SK-N-SH (cell line): Measurements from ENCODE around the gene ZNF148. TPM values are rescaled to one million over a fixed set of nuclear protein-coding genes. Genes with fewer than 3 reads are reported as not detected.

Experiments used
- CTCF ChIA-PET: fragments of 300-600, 350-600 bp; formaldehyde crosslinking; extraction: SDS; loops from one replicate; lab custom pipeline; 2021; lab: Yijun Ruan, JAX
- POLR2A ChIA-PET: fragments of 350-600 bp; sonication (Branson Sonifier 250); formaldehyde crosslinking; extraction: SDS; loops from one replicate; lab custom pipeline; 2020; ENCODE audit warnings: antibody characterized with exemption, inconsistent platforms; lab: Yijun Ruan, JAX
- DNase-seq: peaks from one replicate; pipeline ENCODE4 v3.0.0; 2012
- H2AFZ ChIP-seq: fragments of 200-600 bp; sonication (generic); 2 replicates; pipeline ENCODE4 v1.8.1; 2016; ENCODE audit warnings: antibody characterized with exemption, mild to moderate bottlenecking, low read depth
- H3F3A ChIP-seq: fragments of 200-600 bp; sonication (generic); replicated peaks from 2 replicates; pipeline ENCODE3; 2016; ENCODE audit warnings: antibody characterized with exemption, mild to moderate bottlenecking; ENCODE audit not compliant: insufficient read depth
- H3K27ac ChIP-seq, 2 experiments: fragments of 200-500 bp in 1 of 2; fragments of 200-600 bp in 1 of 2; sonication (Bioruptor generic) in 1 of 2; sonication (generic), shearing (Covaris generic) in 1 of 2; 2 replicates each; pipeline versions ENCODE4 v1.5.1 to v1.6.1; 2014 to 2016; ENCODE audit warnings: low read depth in 2 of 2, inconsistent platforms in 1 of 2, low read length in 1 of 2, mild to moderate bottlenecking in 1 of 2, mixed read lengths in 1 of 2
- H3K27me3 ChIP-seq: fragments of 200-600 bp; sonication (generic), shearing (Covaris generic); 2 replicates; pipeline ENCODE4 v1.6.1; 2016; ENCODE audit warnings: mixed run types; ENCODE audit not compliant: insufficient read depth
- H3K36me3 ChIP-seq, 2 experiments: fragments of 200-500 bp in 1 of 2; fragments of 200-600 bp in 1 of 2; sonication (Bioruptor generic) in 1 of 2; sonication (generic) in 1 of 2; replicated peaks in 1 of 2; 2 replicates each; pipeline versions ENCODE3 to v1.5.1; 2014 to 2016; ENCODE audit warnings: low read length in 1 of 2, mild to moderate bottlenecking in 1 of 2; ENCODE audit not compliant: insufficient read depth in 2 of 2, control insufficient read depth in 1 of 2
- H3K4me1 ChIP-seq, 2 experiments: fragments of 200-500 bp in 1 of 2; fragments of 200-600 bp in 1 of 2; sonication (Bioruptor generic) in 1 of 2; sonication (generic), shearing (Covaris generic) in 1 of 2; 2 replicates each; pipeline versions ENCODE4 v1.5.1 to v1.6.1; 2014 to 2016; ENCODE audit warnings: low read depth in 1 of 2, low read length in 1 of 2, mixed run types in 1 of 2; ENCODE audit not compliant: insufficient read depth in 2 of 2, control insufficient read depth in 1 of 2
- H3K4me2 ChIP-seq: fragments of 200-600 bp; sonication (generic), shearing (Covaris generic); 2 replicates; pipeline ENCODE4 v1.6.1; 2017; ENCODE audit warnings: mixed run types
- H3K4me3 ChIP-seq, 2 experiments: fragments of 200-500 bp in 1 of 2; fragments of 200-600 bp in 1 of 2; sonication (Bioruptor generic) in 1 of 2; sonication (generic), shearing (Covaris generic) in 1 of 2; 2 replicates each; pipeline versions ENCODE4 v1.5.1 to v1.8.1; 2014 to 2016; ENCODE audit warnings: low read depth in 2 of 2, inconsistent platforms in 1 of 2, low read length in 1 of 2, mild to moderate bottlenecking in 1 of 2, mixed read lengths in 1 of 2, moderate library complexity in 1 of 2
- H3K79me2 ChIP-seq: fragments of 200-600 bp; sonication (generic); 2 replicates; pipeline ENCODE4 v1.8.1; 2017; ENCODE audit warnings: mild to moderate bottlenecking; ENCODE audit not compliant: insufficient read depth
- H3K9ac ChIP-seq: fragments of 200-600 bp; sonication (generic); 2 replicates; pipeline ENCODE4 v1.6.1; 2017; ENCODE audit warnings: mixed run types
- H3K9me2 ChIP-seq: fragments of 200-600 bp; sonication (generic); 2 replicates; pipeline ENCODE4 v1.6.1; 2017; ENCODE audit warnings: mixed run types
- H3K9me3 ChIP-seq: fragments of 200-600 bp; sonication (generic); 2 replicates; pipeline ENCODE4 v1.6.1; 2017; ENCODE audit warnings: mixed run types, mild to moderate bottlenecking, moderate library complexity
- H4K20me1 ChIP-seq: fragments of 200-600 bp; sonication (generic); 2 replicates; pipeline ENCODE4 v1.6.1; 2017; ENCODE audit warnings: mild to moderate bottlenecking, mixed run types; ENCODE audit not compliant: insufficient read depth
- CTCF ChIP-seq: fragments of 200-600 bp; sonication (generic); IDR thresholded peaks from 2 replicates; pipeline ENCODE4 v1.6.1; 2017; ENCODE audit warnings: antibody characterized with exemption, mild to moderate bottlenecking, moderate library complexity
- ELF1 ChIP-seq: IDR thresholded peaks from 2 replicates; pipeline ENCODE4 v1.4.0; 2012
- EP300 ChIP-seq, 2 experiments: IDR thresholded peaks; 2 replicates each; pipeline versions ENCODE4 v1.4.0 to v1.6.1; 2012; ENCODE audit warnings: borderline replicate concordance in 1 of 2, low read depth in 1 of 2, low read length in 1 of 2
- EZH2phosphoT487 ChIP-seq: fragments of 200-600 bp; sonication (generic); IDR thresholded peaks from 2 replicates; pipeline ENCODE4 v1.6.1; 2017; ENCODE audit warnings: low read depth, mixed run types, mild to moderate bottlenecking, antibody characterized with exemption, moderate library complexity, borderline replicate concordance
- FOSL2 ChIP-seq: IDR thresholded peaks from 2 replicates; pipeline ENCODE4 v1.4.0; 2012; ENCODE audit warnings: low read depth, mild to moderate bottlenecking, moderate library complexity, borderline replicate concordance
- GABPA ChIP-seq: IDR thresholded peaks from 2 replicates; pipeline ENCODE4 v1.4.0; 2012; ENCODE audit warnings: low read depth, mild to moderate bottlenecking
- JUND ChIP-seq: IDR thresholded peaks from 2 replicates; pipeline ENCODE4 v1.4.0; 2012
- MEF2A ChIP-seq: IDR thresholded peaks from 2 replicates; pipeline ENCODE4 v1.4.0; 2012; ENCODE audit warnings: low read depth, borderline replicate concordance
- PBX3 ChIP-seq: IDR thresholded peaks from 2 replicates; pipeline ENCODE4; 2012
- RCOR1 ChIP-seq: fragments of 150-350 bp; IDR thresholded peaks from 2 replicates; pipeline ENCODE4 v1.6.1; 2017; ENCODE audit warnings: antibody characterized with exemption, low read length
- REST ChIP-seq: IDR thresholded peaks from 2 replicates; pipeline ENCODE4 v1.6.1; 2012; ENCODE audit warnings: mild to moderate bottlenecking, low read depth, low read length, moderate library complexity
- SIN3A ChIP-seq: IDR thresholded peaks from 2 replicates; pipeline ENCODE4 v1.6.1; 2012; ENCODE audit warnings: low read depth, mild to moderate bottlenecking, low read length, moderate library complexity, borderline replicate concordance
- SMC3 ChIP-seq: IDR thresholded peaks from 2 replicates; pipeline ENCODE4 v1.6.1; 2012; ENCODE audit warnings: low read depth, low read length, improper control_type of control experiment
- TAF1 ChIP-seq: IDR thresholded peaks from 2 replicates; pipeline ENCODE4 v1.6.1; 2012; ENCODE audit warnings: low read depth, mild to moderate bottlenecking, low read length, moderate library complexity, borderline replicate concordance
- TCF12 ChIP-seq: IDR thresholded peaks from 2 replicates; pipeline ENCODE4 v1.4.0; 2012
- TEAD4 ChIP-seq: IDR thresholded peaks from 2 replicates; pipeline ENCODE4 v1.4.0; 2012; ENCODE audit warnings: mild to moderate bottlenecking, borderline replicate concordance; ENCODE audit not compliant: insufficient read depth
- USF2 ChIP-seq: fragments of 150-350 bp; IDR thresholded peaks from 2 replicates; pipeline ENCODE4 v1.6.1; 2017; ENCODE audit warnings: antibody characterized with exemption, low read length, low read depth, borderline replicate concordance
- ZBTB33 ChIP-seq: IDR thresholded peaks from 2 replicates; pipeline ENCODE4 v1.4.0; 2012; ENCODE audit warnings: low read depth, borderline replicate concordance
- WGBS: methylation state at CpG from one replicate; pipeline ENCODE4 v1.1.6; 2017; ENCODE audit warnings: low lambda C conversion rate; 5-methylcytosine and 5-hydroxymethylcytosine counted together
- polyA plus RNA-seq, 3 experiments: library from polyadenylated mRNA; depleted of rRNA; stranded (reverse); fragments of >200 nt; gene quantifications; 2 replicates each; pipeline ENCODE4 v1.2.3, GENCODE V29; 2012

The ZNF148 gene
- polyA plus RNA-seq, 1 of the 3 experiments (the other 2 are of a cell fraction): 5.1 TPM

GRCh38 chr3:125313060-125313635 lies 62.0 kb downstream of the ZNF148 start:
- H4K20me1 ChIP-seq: no peaks in the 10 kb centered on the region
- ChIA-PET CTCF (no interaction called here), POLR2A (no interaction called here)
- no peak overlapping the region for H3K4me2 ChIP-seq
- TF ChIP-seq ZBTB33 (no peak), SIN3A (no peak), PBX3 (peak; percentile 80), GABPA (0 out of 2 replicates have a peak, but pooled peaks have one; percentile 10), REST (no peak), TCF12 (peak; percentile 79), EZH2phosphoT487 (no peak), MEF2A (no peak), RCOR1 (no peak), TAF1 (no peak), ELF1 (no peak), JUND (no peak), EP300 (IDR thresholded peaks at IDR 0.05; ENCODE audit: borderline replicate concordance in 1 of 2, low read depth in 1 of 2, low read length in 1 of 2) (no peak), SMC3 (no peak), USF2 (no peak), TEAD4 (no peak), CTCF (no peak), FOSL2 (peak; percentile 42; the same call in 1 of the 2 replicates)
- DNase-seq: no peak
- H3K79me2 ChIP-seq: peaks cover 70% of the 10 kb centered on the region
- no peak overlapping the region for H3K4me3 ChIP-seq
- no peaks in the 10 kb centered on the region for H3K27me3 ChIP-seq
- no peak overlapping the region for H3K9ac ChIP-seq
- H3K36me3 ChIP-seq: peaks cover 47 to 76% of the 10 kb centered on the region in 2 experiments
- H3K27ac ChIP-seq: peak overlapping the region in 1 of 2 experiments; percentile 54; a peak in 2 of 4 replicates
- 73% methylated on average over 6 of the region's 6 CpGs for WGBS
- H3F3A ChIP-seq: peaks cover 31% of the 10 kb centered on the region
- H3K9me3 ChIP-seq: peaks cover 12% of the 10 kb centered on the region
- H3K4me1 ChIP-seq: peaks cover 0 to 9% of the 10 kb centered on the region in 2 experiments; a peak in 2 of 4 replicates
- H3K9me2 ChIP-seq: no peaks in the 10 kb centered on the region
- H2AFZ ChIP-seq: no peak overlapping the region
